Body of pancreas (tissue), 4 donors: ENCODE data around the gene SLC4A4. TPM values are rescaled to one million over a fixed set of nuclear protein-coding genes. Genes with fewer than 3 reads are reported as not detected.

Source experiments
- ATAC-seq: fragments of 150-250 bp; one replicate; pipeline ENCODE4 v1.9.1; 2016
- DNase-seq, 4 donors: peaks; one replicate each; pipeline ENCODE4 v3.0.0-alpha.2; 2019
- H3K27ac ChIP-seq, 4 donors: fragments of 200-600 bp; sonication (generic); 1 replicate in 3 of 4; 2 replicates in 1 of 4; pipeline versions ENCODE4 v1.5.1 to v1.6.1; 2016 to 2019; ENCODE audit warnings: mild to moderate bottlenecking in 1 of 4, mixed read lengths in 1 of 4, moderate library complexity in 1 of 4
- H3K27me3 ChIP-seq, 2 donors: fragments of 200-600 bp; sonication (generic); one replicate each; pipeline ENCODE4 v1.6.0; 2016; ENCODE audit warnings: mild to moderate bottlenecking in 1 of 2
- H3K36me3 ChIP-seq, 2 donors: fragments of 200-600 bp; sonication (generic); replicated peaks in 1 of 2; 2 replicates each; pipeline ENCODE4 v1.5.1; 2016; ENCODE audit warnings: low read depth in 2 of 2; ENCODE audit not compliant: insufficient read depth in 1 of 2
- H3K4me1 ChIP-seq: fragments of 200-600 bp; sonication (generic); one replicate; pipeline ENCODE4 v1.6.0; 2016
- H3K4me3 ChIP-seq, 2 donors: fragments of 200-600 bp; sonication (generic); 1 replicate in 1 of 2; 2 replicates in 1 of 2; pipeline ENCODE4 v1.5.1; 2016 to 2019
- H3K9me3 ChIP-seq, 3 donors: fragments of 200-600 bp; sonication (generic); 1 replicate in 2 of 3; 2 replicates in 1 of 3; pipeline ENCODE4 v1.5.1; 2016
- CTCF ChIP-seq, 7 experiments: fragments of 450-650 bp in 4 of 7; fragments of 200-600 bp in 3 of 7; sonication (generic) in 3 of 7; IDR thresholded peaks; one replicate each; pipeline ENCODE4 v1.5.1; 2016 to 2019; ENCODE audit warnings: antibody characterized with exemption in 7 of 7
- POLR2A ChIP-seq, 3 donors: fragments of 450-650 bp; IDR thresholded peaks; one replicate each; pipeline ENCODE4 v1.6.1; 2016; ENCODE audit warnings: antibody characterized with exemption in 3 of 3, mild to moderate bottlenecking in 2 of 3
- WGBS, 2 donors: methylation state at CpG; one replicate each; pipeline ENCODE4 v1.1.5; 2017; 5-methylcytosine and 5-hydroxymethylcytosine counted together
- intact Hi-C: fragments of 100-400 bp; cut with DNase I; formaldehyde crosslinking; loops from one replicate; pipeline ENCODE4 v1.15.1; 2023
- total RNA-seq, 2 donors: library from RNA; depleted of rRNA; stranded (reverse); fragments of >200 nt; gene quantifications; one replicate each; pipeline ENCODE4 v1.1.0, GENCODE V29; 2016

SLC4A4 gene
- total RNA-seq, 2 donors from 2014 or later = 334 to 402 TPM

GRCh38 chr4:71608678-71609071 lies 269.9 kb downstream of the SLC4A4 start:
- DNase-seq = no peak
- no peak for TF ChIP-seq CTCF (IDR thresholded peaks at IDR 0.05)
- no peak for TF ChIP-seq POLR2A (IDR thresholded peaks at IDR 0.05)
- no peaks in the 10 kb centered on the region for H3K9me3 ChIP-seq
- peaks cover 8% of the 10 kb centered on the region for H3K4me1 ChIP-seq
- ATAC-seq = no peak
- no peaks in the 10 kb centered on the region for H3K36me3 ChIP-seq
- peak overlapping the region in 2 of 4 donors; percentile 26 to 46 for H3K27ac ChIP-seq
- H3K4me3 ChIP-seq = no peak overlapping the region
- H3K27me3 ChIP-seq = no peaks in the 10 kb centered on the region
- intact Hi-C loops = no loop called here
- WGBS, 2 donors = 40 to 68% methylated on average over 2 of the region's 2 CpGs

- DNase-seq (no peak), ATAC-seq (no peak)
- H3K4me1 ChIP-seq = peaks cover 8% of the 10 kb centered on the region
- WGBS, 2 donors = 92 to 94% methylated on average over 2 of the region's 2 CpGs
- intact Hi-C loops = no loop called here
- H3K36me3 ChIP-seq = no peaks in the 10 kb centered on the region
- H3K27ac ChIP-seq = peak overlapping the region in 2 of 4 donors; percentile 26 to 46
- H3K27me3 ChIP-seq = no peaks in the 10 kb centered on the region
- no peak overlapping the region for H3K4me3 ChIP-seq
- H3K9me3 ChIP-seq = no peaks in the 10 kb centered on the region
- TF ChIP-seq CTCF (IDR thresholded peaks at IDR 0.05) = no peak
- TF ChIP-seq POLR2A (IDR thresholded peaks at IDR 0.05) = no peak
These were observed 270.3 kb downstream of the SLC4A4 start for GRCh38 chr4:71609167-71609566.

GRCh38 chr4:71609651-71610050 lies 270.8 kb downstream of the SLC4A4 start:
- DNase-seq (no peak), ATAC-seq (no peak)
- Histone ChIP-seq H3K4me1 (peaks cover 8% of the 10 kb centered on the region), H3K27ac (no peak overlapping the region), H3K9me3 (no peaks in the 10 kb centered on the region), H3K36me3 (no peaks in the 10 kb centered on the region), H3K27me3 (no peaks in the 10 kb centered on the region), H3K4me3 (no peak overlapping the region)
- TF ChIP-seq POLR2A (IDR thresholded peaks at IDR 0.05) = no peak
- TF ChIP-seq CTCF (IDR thresholded peaks at IDR 0.05) = no peak
- intact Hi-C loops = no loop called here

- H3K27ac ChIP-seq = no peak overlapping the region
- H3K4me3 ChIP-seq = no peak overlapping the region
- WGBS, 2 donors = 87 to 100% methylated on average over 2 of the region's 2 CpGs
- H3K4me1 ChIP-seq = no peaks in the 10 kb centered on the region
- no peaks in the 10 kb centered on the region for H3K36me3 ChIP-seq
- TF ChIP-seq POLR2A (IDR thresholded peaks at IDR 0.05) (no peak), CTCF (IDR thresholded peaks at IDR 0.05) (no peak)
- intact Hi-C loops = no loop called here
- ATAC-seq = no peak
- H3K27me3 ChIP-seq = no peaks in the 10 kb centered on the region
- DNase-seq = no peak
- H3K9me3 ChIP-seq = no peaks in the 10 kb centered on the region
These were observed 275.8 kb downstream of the SLC4A4 start for GRCh38 chr4:71614621-71615020.

- WGBS, 2 donors = 74 to 79% methylated on average over 2 to 3 of the region's 3 CpGs
- Histone ChIP-seq H3K36me3 (no peaks in the 10 kb centered on the region), H3K4me3 (no peak overlapping the region), H3K4me1 (no peaks in the 10 kb centered on the region), H3K27ac (no peak overlapping the region), H3K9me3 (no peaks in the 10 kb centered on the region), H3K27me3 (no peaks in the 10 kb centered on the region)
- ATAC-seq = no peak
- no peak for TF ChIP-seq POLR2A (IDR thresholded peaks at IDR 0.05)
- TF ChIP-seq CTCF (IDR thresholded peaks at IDR 0.05) = no peak
- intact Hi-C loops = no loop called here
- no peak for DNase-seq
These were observed 277.5 kb downstream of the SLC4A4 start for GRCh38 chr4:71616168-71616811.
